Renal pelvis (tissue), 4 donors: ENCODE measurements around the gene NR5A2. TPM values are rescaled to one million over a fixed set of nuclear protein-coding genes. Genes with fewer than 3 reads are reported as not detected.
"Not testable (repeated sequence)": the region's sequence is repeated elsewhere in the genome, so short reads cannot be mapped to it uniquely, and the experiment has no call there.

Experiments used
- DNase-seq: peaks from one replicate; pipeline ENCODE4 v3.0.0-alpha.2; 2013
- polyA plus RNA-seq, 3 donors: library from polyadenylated mRNA; unstranded; fragments of 120-200 nt; gene quantifications; one replicate each; pipeline ENCODE4 v1.2.1, GENCODE V29; 2013; ENCODE audit not compliant: insufficient read length in 3 of 3

The NR5A2 gene
- polyA plus RNA-seq, 3 donors = 1.8 to 2.4 (median 2.1) TPM

DNA sequence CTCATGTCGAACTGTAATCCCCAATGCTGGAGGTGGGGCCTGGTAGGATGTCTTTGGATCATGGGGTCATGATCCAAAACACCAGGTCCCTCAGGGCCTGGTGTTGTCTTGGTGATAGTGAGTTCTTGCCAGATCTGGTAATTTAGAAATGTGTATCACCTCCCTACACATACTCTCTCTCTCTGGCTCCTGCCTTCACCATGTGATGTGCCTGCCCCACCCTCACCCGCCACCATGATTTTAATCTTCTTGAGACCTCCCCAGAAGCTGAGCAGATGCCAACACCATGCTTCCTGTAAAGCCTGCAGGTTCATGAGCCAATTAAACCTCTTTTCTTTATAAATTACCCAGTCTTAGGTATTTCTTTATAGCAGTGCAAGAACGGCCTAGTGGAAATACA is 136.4 kb downstream of the NR5A2 start:
- DNase-seq = no peak

DNA sequence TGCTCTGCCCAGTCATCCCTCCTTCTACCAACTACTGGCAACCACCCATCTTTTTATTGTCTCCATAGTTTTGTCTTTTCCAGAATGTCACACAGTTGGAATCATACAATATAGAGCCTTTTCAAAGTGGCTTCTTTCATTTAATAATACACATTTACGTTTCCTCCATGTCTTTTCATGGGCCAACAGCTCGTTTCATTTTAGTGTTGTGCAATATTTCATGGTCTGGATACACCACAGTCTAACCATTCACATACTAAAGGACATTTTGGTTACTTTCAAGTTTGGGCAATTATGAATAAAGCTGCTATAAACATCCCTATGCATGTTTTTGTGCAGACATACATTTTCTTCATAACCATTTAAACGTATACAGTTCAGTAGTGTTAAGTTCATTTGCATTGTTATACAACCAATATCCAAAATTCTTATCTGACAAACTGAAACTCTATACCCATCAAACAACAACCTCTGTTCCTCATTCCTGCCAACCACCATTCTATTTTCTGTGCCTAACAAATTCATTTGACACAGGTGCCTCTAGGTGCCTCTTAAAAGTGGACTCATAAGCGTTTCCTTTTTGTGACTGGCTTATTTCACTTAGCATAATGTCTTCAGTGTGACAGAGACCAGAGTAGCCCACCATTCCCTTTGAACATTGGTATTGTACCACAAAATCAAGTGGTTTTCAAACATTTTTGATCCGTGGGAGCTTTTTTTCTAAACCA is 138.1 kb downstream of the NR5A2 start:
- no peak for DNase-seq

DNA sequence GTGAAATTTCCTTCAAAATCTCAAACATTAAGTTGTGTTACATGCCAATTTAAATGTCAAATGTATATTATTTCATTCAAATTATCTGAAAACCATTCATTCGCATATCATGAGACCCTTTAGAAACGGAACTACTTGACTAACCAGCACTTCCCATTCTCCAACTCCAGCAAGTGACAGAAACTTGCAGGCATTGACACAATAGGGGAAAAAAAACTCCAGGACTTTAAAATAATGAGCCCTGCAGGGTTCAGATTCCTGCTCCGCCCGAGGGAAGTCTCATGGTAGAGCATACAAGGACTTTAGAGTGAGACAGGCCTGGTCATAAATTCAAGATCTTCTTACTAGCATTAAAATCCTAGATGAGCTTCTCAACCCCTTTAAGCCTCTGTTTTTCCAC is 138.9 kb downstream of the NR5A2 start:
- no peak for DNase-seq

- DNase-seq = no peak
Observed at GRCh38 chr1:200168926-200169325, 141.4 kb downstream of the NR5A2 start.

DNA sequence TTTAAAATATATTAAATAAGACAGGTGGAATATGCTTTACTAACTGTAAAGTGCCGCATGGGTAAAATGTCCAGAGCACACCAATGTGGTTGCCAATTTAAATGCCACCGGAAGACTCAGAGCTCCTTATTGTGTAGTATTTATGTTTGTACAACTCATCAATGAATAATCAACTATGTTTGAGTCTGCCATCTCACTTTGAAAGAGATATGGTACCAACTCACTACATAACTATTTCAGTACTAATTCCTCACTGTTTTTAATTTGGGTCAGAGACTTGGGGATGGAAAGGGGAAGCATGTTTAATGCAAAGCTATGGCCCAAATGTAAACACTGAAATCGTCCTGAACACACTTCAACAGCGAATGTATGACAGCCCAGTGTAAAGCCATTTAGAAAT is 144.8 kb downstream of the NR5A2 start:
- DNase-seq = no peak

GRCh38 chr1:200173097-200173618 is 145.6 kb downstream of the NR5A2 start:
- DNase-seq = no peak

DNA sequence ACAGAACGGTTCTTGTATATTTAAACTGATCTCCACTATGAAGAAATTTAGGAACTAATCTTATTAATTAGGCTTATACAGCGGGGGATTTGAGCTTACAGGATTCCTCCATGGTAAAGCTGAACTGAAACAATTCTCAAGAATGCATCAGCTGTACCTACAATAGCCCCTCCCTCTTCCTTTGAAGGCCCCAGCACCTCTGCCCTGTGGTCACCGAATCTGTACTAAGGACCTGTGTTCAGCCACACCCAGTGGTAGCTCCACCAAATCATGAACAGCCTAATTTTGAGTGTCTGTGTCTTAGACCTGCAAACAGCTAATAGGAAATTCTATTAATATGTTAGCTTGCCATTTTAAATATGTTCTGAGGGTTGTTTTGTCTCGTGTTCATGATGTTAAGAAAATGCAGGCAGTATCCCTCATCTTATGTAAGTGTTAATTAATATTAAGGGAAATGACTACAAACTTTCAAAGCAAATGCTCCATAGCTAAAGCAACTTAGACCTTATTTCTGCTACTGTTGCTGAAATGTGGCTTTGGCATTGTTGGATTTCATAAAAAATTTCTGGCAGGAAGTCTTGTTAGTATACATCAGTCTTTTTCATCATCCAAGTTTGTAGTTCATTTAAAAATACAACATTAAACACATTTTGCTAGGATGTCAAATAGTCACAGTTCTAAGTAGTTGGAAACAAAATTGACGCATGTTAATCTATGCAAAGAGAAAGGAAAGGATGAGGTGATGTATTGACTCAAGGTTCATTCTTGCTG is 147.2 kb downstream of the NR5A2 start:
- no peak for DNase-seq

DNA sequence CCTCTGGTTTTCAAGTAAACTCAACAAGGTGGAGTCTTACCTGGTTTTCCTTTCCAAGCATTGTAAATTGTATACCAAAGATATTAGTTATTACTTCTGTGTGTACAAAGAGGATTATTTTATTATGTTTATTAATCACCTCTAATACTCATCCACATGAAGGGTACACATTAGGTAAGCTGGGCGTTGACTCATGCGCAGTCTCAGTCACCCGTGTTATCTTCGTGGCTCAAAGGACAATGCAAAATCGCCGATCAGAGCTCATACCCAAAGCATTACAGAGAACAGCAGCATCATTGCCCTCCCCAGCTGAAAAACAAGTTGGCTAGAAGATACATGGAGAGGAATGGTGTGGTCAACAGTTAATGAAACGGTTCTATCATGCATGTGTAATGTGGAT is 148.7 kb downstream of the NR5A2 start:
- no peak for DNase-seq

- DNase-seq = no peak
Observed at GRCh38 chr1:200176798-200177197, 149.3 kb downstream of the NR5A2 start.

GRCh38 chr1:200178340-200178739 is 150.8 kb downstream of the NR5A2 start:
- no peak for DNase-seq

GRCh38 chr1:200179126-200179780 is 151.7 kb downstream of the NR5A2 start:
- no peak for DNase-seq

DNA sequence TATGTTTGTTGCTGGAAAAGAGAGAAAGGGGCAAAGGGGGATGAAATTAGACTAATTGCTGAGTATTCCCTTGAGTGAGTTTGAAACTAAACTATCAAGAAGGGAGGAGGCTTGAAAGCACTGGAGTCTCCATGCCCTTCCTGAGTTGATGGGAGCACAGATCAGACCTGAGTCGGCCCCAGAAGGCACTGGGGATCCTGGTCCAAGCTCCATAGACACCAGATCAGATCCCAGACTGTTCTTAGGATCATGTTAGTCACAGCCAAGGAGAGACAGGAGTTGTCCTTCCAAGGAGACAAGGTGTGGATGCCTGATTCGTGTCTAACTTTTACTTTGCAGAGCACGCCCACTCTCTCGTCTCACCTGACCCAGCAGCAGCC is 152.3 kb downstream of the NR5A2 start:
- DNase-seq = no peak

GRCh38 chr1:200180821-200181220 is 153.3 kb downstream of the NR5A2 start:
- DNase-seq = no peak

DNA sequence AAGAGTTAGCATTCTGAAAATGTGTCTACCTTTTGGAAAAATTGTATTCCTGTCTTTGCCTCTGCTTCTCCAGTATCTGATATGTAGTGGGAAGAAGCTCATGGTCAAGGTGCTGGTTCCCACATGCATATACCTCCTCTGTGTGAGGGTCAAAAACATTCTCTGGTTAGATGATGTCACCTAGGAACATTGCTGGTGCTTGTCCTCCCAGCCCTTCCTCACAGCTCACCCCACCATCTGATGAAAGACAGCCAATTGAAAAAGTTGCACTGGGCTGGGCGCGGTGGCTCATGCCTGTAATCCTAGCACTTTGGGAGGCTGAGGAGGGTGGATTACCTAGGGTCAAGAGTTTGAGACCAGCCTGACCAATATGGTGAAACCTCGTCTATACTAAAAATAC is 154.4 kb downstream of the NR5A2 start:
- no peak for DNase-seq

- DNase-seq = no peak
Observed at GRCh38 chr1:200182701-200183100, 155.2 kb downstream of the NR5A2 start.

GRCh38 chr1:200183637-200184036 is 156.1 kb downstream of the NR5A2 start:
- no peak for DNase-seq

DNA sequence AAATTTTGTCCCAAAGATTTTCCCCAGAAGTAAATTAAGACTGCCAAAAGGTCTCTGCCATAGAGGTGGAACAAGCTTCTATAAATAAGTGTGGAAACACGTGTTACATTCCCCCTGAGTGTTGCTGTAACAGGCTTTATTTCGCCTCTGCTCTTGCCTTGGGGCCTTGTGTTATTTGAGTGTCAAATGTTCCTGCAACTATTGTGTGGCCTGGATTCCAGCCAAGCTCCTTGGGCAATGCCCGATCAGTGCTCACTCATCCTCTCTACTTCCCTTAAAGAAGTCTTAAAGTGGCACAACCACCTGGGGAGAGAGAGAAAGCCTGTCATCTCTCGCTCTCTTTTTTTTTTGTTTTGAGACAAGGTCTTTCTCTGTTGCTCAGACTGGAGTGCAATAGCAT is 156.7 kb downstream of the NR5A2 start:
- DNase-seq = peak; percentile 40

- DNase-seq = not testable (repeated sequence)
Observed at GRCh38 chr1:200185191-200185590, 157.7 kb downstream of the NR5A2 start.

DNA sequence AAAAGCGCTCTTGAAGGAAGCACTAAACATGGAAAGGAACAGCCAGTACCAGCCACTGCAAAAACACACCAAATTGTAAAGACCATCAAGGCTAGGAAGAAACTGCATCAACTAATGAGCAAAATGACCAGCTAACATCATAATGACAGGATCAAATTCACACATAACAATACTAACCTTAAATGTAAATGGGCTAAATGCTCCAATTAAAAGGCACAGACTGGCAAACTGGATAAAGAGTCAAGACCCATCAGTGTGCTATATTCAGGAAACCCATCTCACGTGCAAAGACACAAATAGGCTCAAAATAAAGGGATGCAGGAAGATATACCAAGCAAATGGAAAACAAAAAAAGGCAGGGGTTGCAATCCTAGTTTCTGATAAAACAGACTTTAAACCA is 159.8 kb downstream of the NR5A2 start:
- DNase-seq = not testable (repeated sequence)

GRCh38 chr1:200191993-200192392 is 164.5 kb downstream of the NR5A2 start:
- DNase-seq = no peak

- no peak for DNase-seq
Observed at GRCh38 chr1:200194477-200194876, 167.0 kb downstream of the NR5A2 start.

DNA sequence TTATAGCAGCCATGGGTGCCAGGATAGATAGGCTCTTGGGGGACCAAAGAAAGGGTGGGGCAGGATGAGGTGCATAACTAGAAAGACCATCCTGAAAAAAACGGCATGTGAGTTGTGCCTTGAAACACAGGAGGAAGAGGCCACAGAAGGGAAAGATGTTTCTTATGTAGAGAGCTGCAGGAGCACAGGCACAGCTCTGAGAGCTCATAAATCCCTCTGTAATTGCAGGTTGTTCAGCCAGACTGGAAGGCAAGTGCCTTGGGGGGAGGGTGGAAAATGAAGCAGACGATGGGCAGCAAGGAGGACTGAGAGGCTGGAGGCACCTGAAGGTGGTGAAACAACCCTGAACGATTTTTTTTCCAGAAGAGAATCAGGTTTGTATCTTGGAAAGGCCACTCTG is 170.7 kb downstream of the NR5A2 start:
- DNase-seq = no peak
